Adrenal gland (tissue), 5 donors: ENCODE measurements around the gene KRT6C.
"Not testable (repeated sequence)": the region's sequence is repeated elsewhere in the genome, so short reads cannot be mapped to it uniquely, and the experiment has no call there.

Experiments
- POLR2A ChIP-seq, 2 donors: fragments of 450-650 bp; IDR thresholded peaks; one replicate each; pipeline ENCODE4 v1.6.1; 2017; ENCODE audit warnings: antibody characterized with exemption in 2 of 2, mild to moderate bottlenecking in 2 of 2, moderate library complexity in 1 of 2
- TF ChIP-seq, protein P1 (sequence below), 6 experiments: fragments of 450-650 bp in 4 of 6; fragments of 200-600 bp in 2 of 6; sonication (generic) in 1 of 6; IDR thresholded peaks; 1 replicate in 5 of 6; 2 replicates in 1 of 6; pipeline versions ENCODE4 v1.5.1 to v1.8.0; 2016 to 2021; ENCODE audit warnings: antibody characterized with exemption in 6 of 6, mild to moderate bottlenecking in 2 of 6, moderate library complexity in 1 of 6
- donor health status: DM: no; HTN: no; CAD: no.

DNA sequence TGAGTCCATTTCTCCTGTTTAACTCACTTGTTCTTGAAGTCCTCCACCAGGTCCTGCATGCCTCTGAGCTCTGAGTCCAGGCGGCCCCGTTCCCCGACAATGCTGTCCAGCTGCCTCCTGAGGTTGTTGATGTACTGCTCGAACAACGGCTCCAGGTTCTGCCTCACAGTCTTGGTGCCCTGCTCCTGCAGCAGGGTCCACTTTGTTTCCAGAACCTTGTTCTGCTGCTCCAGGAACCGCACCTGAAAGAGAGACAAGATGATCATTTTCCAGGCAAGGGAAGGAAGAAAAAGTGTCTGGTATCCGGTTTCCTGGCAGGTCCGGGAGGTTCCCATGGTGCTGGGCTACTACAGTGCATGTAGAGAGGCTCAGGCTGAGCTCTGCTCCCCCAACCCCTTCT, 17.9 kb upstream of the KRT6C start:
- TF ChIP-seq, protein P1, sequence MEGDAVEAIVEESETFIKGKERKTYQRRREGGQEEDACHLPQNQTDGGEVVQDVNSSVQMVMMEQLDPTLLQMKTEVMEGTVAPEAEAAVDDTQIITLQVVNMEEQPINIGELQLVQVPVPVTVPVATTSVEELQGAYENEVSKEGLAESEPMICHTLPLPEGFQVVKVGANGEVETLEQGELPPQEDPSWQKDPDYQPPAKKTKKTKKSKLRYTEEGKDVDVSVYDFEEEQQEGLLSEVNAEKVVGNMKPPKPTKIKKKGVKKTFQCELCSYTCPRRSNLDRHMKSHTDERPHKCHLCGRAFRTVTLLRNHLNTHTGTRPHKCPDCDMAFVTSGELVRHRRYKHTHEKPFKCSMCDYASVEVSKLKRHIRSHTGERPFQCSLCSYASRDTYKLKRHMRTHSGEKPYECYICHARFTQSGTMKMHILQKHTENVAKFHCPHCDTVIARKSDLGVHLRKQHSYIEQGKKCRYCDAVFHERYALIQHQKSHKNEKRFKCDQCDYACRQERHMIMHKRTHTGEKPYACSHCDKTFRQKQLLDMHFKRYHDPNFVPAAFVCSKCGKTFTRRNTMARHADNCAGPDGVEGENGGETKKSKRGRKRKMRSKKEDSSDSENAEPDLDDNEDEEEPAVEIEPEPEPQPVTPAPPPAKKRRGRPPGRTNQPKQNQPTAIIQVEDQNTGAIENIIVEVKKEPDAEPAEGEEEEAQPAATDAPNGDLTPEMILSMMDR (IDR thresholded peaks at IDR 0.05), result not testable (repeated sequence)
- TF ChIP-seq POLR2A (IDR thresholded peaks at IDR 0.05), result not testable (repeated sequence)
